ENCODE measurements around the gene PLA2G2C.

Gene PLA2G2C

DNA sequence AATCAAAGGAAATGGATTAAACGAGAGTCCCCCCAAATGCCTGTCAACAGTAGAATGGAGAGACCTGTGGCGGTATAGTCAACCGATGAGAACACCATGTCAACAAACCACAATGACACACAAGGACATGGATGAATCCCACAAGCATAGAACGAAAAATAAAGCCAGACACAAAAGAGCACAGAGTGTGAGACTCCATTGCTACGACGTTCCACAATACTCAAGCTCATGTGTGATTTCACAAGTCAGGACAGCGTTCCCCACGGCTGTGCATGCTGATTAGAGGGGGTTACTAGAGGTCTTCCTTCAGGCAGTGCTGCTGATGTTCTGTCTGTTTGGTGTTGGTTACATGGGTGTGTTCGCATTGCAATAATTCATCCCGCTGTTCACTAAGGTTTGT is 61.2 kb downstream of the PLA2G2C start:
- Histone ChIP-seq H3K36me3 (ENCODE audit: insufficient read depth, low read length) (no peaks in the 10 kb centered on the region), H3K4me3 (ENCODE audit: low read depth in 1 of 2, low read length in 2 of 2) (no peak overlapping the region), H4K20me1 (ENCODE audit: insufficient read depth, low read length) (0 out of 2 replicates have a peak, but pooled peaks cover 3% of the 10 kb centered on the region), H3K4me1 (ENCODE audit: insufficient read depth, low read length) (no peaks in the 10 kb centered on the region), H3K4me2 (ENCODE audit: insufficient read depth, low read length) (no peak overlapping the region), H3K9me3 (ENCODE audit: insufficient read depth, low read length, severe bottlenecking) (no peaks in the 10 kb centered on the region), H3K27me3 (ENCODE audit: insufficient read depth, low read length, poor library complexity) (no peaks in the 10 kb centered on the region), H3K9ac (ENCODE audit: low read depth, low read length) (no peak overlapping the region), H3K27ac (ENCODE audit: low read length) (no peak overlapping the region), H2AFZ (ENCODE audit: low read depth, low read length) (no peak overlapping the region), H3K79me2 (ENCODE audit: insufficient read depth, low read length) (no peaks in the 10 kb centered on the region)
- TF ChIP-seq, protein P1, sequence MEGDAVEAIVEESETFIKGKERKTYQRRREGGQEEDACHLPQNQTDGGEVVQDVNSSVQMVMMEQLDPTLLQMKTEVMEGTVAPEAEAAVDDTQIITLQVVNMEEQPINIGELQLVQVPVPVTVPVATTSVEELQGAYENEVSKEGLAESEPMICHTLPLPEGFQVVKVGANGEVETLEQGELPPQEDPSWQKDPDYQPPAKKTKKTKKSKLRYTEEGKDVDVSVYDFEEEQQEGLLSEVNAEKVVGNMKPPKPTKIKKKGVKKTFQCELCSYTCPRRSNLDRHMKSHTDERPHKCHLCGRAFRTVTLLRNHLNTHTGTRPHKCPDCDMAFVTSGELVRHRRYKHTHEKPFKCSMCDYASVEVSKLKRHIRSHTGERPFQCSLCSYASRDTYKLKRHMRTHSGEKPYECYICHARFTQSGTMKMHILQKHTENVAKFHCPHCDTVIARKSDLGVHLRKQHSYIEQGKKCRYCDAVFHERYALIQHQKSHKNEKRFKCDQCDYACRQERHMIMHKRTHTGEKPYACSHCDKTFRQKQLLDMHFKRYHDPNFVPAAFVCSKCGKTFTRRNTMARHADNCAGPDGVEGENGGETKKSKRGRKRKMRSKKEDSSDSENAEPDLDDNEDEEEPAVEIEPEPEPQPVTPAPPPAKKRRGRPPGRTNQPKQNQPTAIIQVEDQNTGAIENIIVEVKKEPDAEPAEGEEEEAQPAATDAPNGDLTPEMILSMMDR (IDR thresholded peaks at IDR 0.05; ENCODE audit: borderline replicate concordance, extremely low read depth, low read length, poor library complexity, severe bottlenecking), result no peak
- TF ChIP-seq EZH2 (IDR thresholded peaks at IDR 0.05; ENCODE audit: borderline replicate concordance, low read depth, low read length, severe bottlenecking), result no peak
- ATAC-seq (ENCODE audit: insufficient read depth, low read depth) (no peak), DNase-seq (no peak)

DNA sequence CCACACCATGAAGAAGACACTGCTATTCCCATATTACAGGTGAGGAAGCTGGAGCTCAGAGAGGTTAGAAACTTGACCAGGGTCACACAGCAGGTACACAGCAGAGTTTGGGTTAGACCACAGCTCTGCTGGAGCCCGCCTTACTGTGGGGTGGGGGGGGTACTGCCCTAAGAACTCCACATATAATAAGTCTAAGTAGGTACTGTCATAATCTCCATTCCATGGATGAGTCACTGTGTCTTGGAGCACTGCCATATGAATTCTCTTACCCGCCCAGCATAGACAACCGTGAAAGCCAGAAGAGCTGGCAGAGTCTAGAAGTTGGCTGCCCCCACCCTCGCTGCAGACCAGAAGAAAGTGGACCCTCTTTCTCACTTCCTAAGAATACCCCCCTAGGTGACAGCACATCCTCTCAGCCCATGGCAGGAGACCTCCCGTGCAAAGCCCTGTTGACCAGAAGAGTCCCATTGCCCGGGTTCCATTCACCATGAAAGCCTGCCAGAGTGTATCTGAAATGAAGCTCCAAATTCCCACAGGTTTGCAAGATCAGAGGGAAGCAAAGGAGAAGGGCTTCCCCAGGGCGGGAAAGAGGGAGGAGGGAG is 61.8 kb downstream of the PLA2G2C start:
- H3K9ac ChIP-seq (ENCODE audit: low read depth, low read length), result no peak overlapping the region
- DNase-seq (no peak), ATAC-seq (ENCODE audit: insufficient read depth, low read depth) (no peak)
- H3K27me3 ChIP-seq (ENCODE audit: insufficient read depth, low read length, poor library complexity), result no peaks in the 10 kb centered on the region
- no peaks in the 10 kb centered on the region for H3K79me2 ChIP-seq (ENCODE audit: insufficient read depth, low read length)
- H3K36me3 ChIP-seq (ENCODE audit: insufficient read depth, low read length), result no peaks in the 10 kb centered on the region
- no peak overlapping the region for H3K27ac ChIP-seq (ENCODE audit: low read length)
- H3K9me3 ChIP-seq (ENCODE audit: insufficient read depth, low read length, severe bottlenecking), result no peaks in the 10 kb centered on the region
- H3K4me1 ChIP-seq (ENCODE audit: insufficient read depth, low read length), result no peaks in the 10 kb centered on the region
- no peak overlapping the region for H2AFZ ChIP-seq (ENCODE audit: low read depth, low read length)
- no peak overlapping the region for H3K4me2 ChIP-seq (ENCODE audit: insufficient read depth, low read length)
- no peak for TF ChIP-seq EZH2 (IDR thresholded peaks at IDR 0.05; ENCODE audit: borderline replicate concordance, low read depth, low read length, severe bottlenecking)
- TF ChIP-seq, protein P1 (IDR thresholded peaks at IDR 0.05; ENCODE audit: borderline replicate concordance, extremely low read depth, low read length, poor library complexity, severe bottlenecking), result no peak
- H3K4me3 ChIP-seq (ENCODE audit: low read depth in 1 of 2, low read length in 2 of 2), result no peak overlapping the region
- 0 out of 2 replicates have a peak, but pooled peaks cover 3% of the 10 kb centered on the region for H4K20me1 ChIP-seq (ENCODE audit: insufficient read depth, low read length)

DNA sequence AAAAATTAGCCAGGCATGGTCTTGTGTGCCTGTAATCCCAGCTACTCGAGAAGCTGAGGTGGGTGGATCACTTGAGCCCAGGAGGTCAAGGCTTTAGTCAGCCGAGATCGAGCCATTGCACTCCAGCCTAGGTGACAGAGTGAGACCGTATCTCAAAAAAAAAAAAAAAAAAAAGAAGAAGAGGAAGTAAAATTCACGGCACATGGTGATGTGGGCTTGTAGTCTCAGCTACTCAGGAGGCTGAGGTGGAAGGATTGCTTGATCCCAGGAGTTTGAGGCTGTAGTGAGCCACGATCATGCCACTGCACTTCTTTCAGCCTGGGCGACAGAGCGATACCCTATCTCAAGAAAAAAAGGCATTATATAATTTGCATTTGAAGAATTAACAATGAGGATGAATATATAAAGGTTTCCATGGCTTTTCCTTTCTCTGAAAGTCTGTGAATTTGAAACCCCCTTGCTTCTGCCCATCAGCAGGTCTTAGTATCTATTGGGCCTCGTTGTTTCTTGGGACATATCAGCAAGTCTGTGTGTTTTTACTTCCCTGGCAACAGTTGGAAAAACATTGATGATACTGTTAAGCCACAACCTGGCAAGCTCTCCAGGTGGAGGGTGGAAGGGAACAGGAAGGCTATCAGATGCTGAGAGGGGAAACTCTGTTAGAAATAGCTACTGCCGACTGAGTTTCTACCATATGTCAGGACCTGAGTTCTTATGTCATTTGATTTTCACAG is 62.4 kb downstream of the PLA2G2C start:
- TF ChIP-seq, protein P1 (IDR thresholded peaks at IDR 0.05; ENCODE audit: borderline replicate concordance, extremely low read depth, low read length, poor library complexity, severe bottlenecking), result no peak
- TF ChIP-seq EZH2 (IDR thresholded peaks at IDR 0.05; ENCODE audit: borderline replicate concordance, low read depth, low read length, severe bottlenecking), result no peak
- Histone ChIP-seq H3K4me2 (ENCODE audit: insufficient read depth, low read length) (no peak overlapping the region), H3K9ac (ENCODE audit: low read depth, low read length) (no peak overlapping the region), H3K27me3 (ENCODE audit: insufficient read depth, low read length, poor library complexity) (no peaks in the 10 kb centered on the region), H3K27ac (ENCODE audit: low read length) (no peak overlapping the region), H3K9me3 (ENCODE audit: insufficient read depth, low read length, severe bottlenecking) (no peaks in the 10 kb centered on the region), H2AFZ (ENCODE audit: low read depth, low read length) (no peak overlapping the region), H3K79me2 (ENCODE audit: insufficient read depth, low read length) (no peaks in the 10 kb centered on the region), H4K20me1 (ENCODE audit: insufficient read depth, low read length) (0 out of 2 replicates have a peak, but pooled peaks cover 3% of the 10 kb centered on the region), H3K4me3 (ENCODE audit: low read depth in 1 of 2, low read length in 2 of 2) (no peak overlapping the region), H3K36me3 (ENCODE audit: insufficient read depth, low read length) (no peaks in the 10 kb centered on the region), H3K4me1 (ENCODE audit: insufficient read depth, low read length) (no peaks in the 10 kb centered on the region)
- no peak for DNase-seq
- ATAC-seq (ENCODE audit: insufficient read depth, low read depth), result no peak
